ENCODE data around the gene PDGFC. TPM values are rescaled to one million over a fixed set of nuclear protein-coding genes. Genes with fewer than 3 reads are reported as not detected.

PDGFC gene
- total RNA-seq, 2 donors from 2014 or later, result 19.1 to 21.8 TPM

DNA sequence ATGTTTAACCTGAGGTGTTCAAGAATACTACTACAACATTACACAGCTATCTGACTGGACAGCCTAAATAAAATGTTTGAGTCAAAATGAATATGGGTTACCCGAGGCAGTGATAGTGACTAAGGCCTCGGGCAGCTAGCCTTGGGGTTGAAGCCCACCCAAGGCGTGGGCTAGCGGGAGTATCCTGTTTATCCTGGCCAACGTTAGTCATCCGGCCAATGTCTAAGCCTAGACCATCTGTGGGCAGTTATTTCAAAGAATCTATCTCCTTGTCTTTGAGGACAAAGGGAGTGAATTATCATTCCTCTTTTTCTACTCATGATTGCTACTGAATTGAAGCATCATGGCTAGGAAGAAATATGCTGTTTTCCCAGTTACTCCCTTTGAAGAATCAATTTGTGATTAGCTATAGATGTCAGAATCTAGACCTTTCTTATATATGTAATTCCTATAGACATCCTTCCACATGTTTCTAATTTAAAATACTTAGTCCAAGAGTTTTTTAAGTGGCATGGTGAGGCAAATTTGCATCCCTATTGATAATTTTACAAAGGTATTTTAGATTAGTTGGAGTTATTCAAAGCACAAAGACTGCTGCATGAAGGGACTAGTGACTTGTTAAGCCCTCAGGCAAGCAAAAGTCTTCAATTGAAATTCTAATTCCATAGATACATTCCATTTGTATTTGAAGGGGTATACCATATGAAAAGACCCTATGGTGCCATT is 6.0 kb upstream of the PDGFC start:
- DNase-seq, result no peak
- Histone ChIP-seq H3K27me3 (no peaks in the 10 kb centered on the region), H3K4me1 (peaks cover 11% of the 10 kb centered on the region), H3K9me3 (no peaks in the 10 kb centered on the region), H3K27ac (no peak overlapping the region), H3K4me3 (no peak overlapping the region), H3K36me3 (replicated peaks in 1 of 2; ENCODE audit: insufficient read depth in 1 of 2, low read depth in 2 of 2) (no peaks in the 10 kb centered on the region)
- no peak for ATAC-seq
- intact Hi-C loops (cut with DNase I), result loop anchor here (10.0 kb wide), 1 partner anchor 67 kb away; no protein-coding TSS in a partner anchor
- TF ChIP-seq POLR2A (IDR thresholded peaks at IDR 0.05), result no peak
- TF ChIP-seq, protein P1, sequence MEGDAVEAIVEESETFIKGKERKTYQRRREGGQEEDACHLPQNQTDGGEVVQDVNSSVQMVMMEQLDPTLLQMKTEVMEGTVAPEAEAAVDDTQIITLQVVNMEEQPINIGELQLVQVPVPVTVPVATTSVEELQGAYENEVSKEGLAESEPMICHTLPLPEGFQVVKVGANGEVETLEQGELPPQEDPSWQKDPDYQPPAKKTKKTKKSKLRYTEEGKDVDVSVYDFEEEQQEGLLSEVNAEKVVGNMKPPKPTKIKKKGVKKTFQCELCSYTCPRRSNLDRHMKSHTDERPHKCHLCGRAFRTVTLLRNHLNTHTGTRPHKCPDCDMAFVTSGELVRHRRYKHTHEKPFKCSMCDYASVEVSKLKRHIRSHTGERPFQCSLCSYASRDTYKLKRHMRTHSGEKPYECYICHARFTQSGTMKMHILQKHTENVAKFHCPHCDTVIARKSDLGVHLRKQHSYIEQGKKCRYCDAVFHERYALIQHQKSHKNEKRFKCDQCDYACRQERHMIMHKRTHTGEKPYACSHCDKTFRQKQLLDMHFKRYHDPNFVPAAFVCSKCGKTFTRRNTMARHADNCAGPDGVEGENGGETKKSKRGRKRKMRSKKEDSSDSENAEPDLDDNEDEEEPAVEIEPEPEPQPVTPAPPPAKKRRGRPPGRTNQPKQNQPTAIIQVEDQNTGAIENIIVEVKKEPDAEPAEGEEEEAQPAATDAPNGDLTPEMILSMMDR (IDR thresholded peaks at IDR 0.05), result no peak
- 71 to 76% methylated on average over 6 of the region's 6 CpGs for WGBS, 2 donors

DNA sequence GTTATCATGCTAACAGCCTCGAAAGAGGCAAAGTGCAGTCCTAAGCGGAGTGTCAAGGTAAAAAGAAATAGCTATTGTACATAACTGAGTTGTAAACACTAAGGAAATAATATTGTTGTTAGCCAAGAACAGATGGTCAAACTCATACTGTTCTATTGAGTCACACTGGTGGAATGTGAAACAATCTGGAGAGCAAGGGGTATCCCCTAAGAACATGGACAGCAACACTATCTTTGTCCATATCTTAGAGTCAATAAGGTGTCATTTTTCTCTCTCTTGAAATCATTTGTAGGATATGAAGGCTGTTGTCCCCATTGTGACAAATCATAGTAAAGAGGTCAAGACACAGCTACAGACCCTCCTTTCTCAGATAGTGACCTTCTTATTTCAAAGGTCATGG is 4.5 kb upstream of the PDGFC start:
- Histone ChIP-seq H3K36me3 (replicated peaks in 1 of 2; ENCODE audit: insufficient read depth in 1 of 2, low read depth in 2 of 2) (no peaks in the 10 kb centered on the region), H3K4me3 (no peak overlapping the region), H3K27ac (no peak overlapping the region), H3K4me1 (peaks cover 17% of the 10 kb centered on the region), H3K27me3 (no peaks in the 10 kb centered on the region), H3K9me3 (no peaks in the 10 kb centered on the region)
- TF ChIP-seq POLR2A (IDR thresholded peaks at IDR 0.05), result no peak
- TF ChIP-seq, protein P1 (IDR thresholded peaks at IDR 0.05), result no peak
- ATAC-seq (no peak), DNase-seq (no peak)
- intact Hi-C loops (cut with DNase I), result loop anchor here (10.0 kb wide), 1 partner anchor 69 kb away; no protein-coding TSS in a partner anchor
- 69 to 85% methylated on average over 2 of the region's 2 CpGs for whole genome bisulfite sequencing, 2 donors

DNA sequence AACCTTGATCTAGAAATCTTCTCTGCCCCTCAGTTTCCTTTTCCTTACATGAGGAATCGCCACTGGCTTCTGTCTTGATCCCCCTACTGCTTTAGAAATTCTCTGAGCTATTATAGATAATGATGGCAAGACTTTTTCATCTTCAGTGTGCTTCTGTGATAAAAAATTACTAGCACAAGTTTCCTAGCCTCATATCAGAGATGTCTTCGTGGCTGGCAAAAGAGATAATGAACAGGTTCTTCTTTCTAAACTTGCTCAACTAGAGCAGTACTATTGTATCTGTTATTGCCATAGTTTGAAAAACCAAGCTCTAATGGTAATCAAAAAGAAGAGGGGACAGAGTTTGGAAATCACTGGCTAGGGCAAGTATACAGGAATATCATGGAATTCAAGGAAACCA is 4.1 kb upstream of the PDGFC start:
- H3K9me3 ChIP-seq, result no peaks in the 10 kb centered on the region
- TF ChIP-seq, protein P1 (IDR thresholded peaks at IDR 0.05), result no peak
- no peak for TF ChIP-seq POLR2A (IDR thresholded peaks at IDR 0.05)
- DNase-seq (no peak), ATAC-seq (no peak)
- no peaks in the 10 kb centered on the region for H3K27me3 ChIP-seq
- 86 to 89% methylated on average over 2 of the region's 2 CpGs for WGBS, 2 donors
- H3K4me1 ChIP-seq, result peaks cover 17% of the 10 kb centered on the region
- no peak overlapping the region for H3K4me3 ChIP-seq
- intact Hi-C loops (cut with DNase I), result loop anchor here (10.0 kb wide), 1 partner anchor 69 kb away; no protein-coding TSS in a partner anchor
- no peaks in the 10 kb centered on the region for H3K36me3 ChIP-seq (replicated peaks in 1 of 2; ENCODE audit: insufficient read depth in 1 of 2, low read depth in 2 of 2)
- no peak overlapping the region for H3K27ac ChIP-seq

DNA sequence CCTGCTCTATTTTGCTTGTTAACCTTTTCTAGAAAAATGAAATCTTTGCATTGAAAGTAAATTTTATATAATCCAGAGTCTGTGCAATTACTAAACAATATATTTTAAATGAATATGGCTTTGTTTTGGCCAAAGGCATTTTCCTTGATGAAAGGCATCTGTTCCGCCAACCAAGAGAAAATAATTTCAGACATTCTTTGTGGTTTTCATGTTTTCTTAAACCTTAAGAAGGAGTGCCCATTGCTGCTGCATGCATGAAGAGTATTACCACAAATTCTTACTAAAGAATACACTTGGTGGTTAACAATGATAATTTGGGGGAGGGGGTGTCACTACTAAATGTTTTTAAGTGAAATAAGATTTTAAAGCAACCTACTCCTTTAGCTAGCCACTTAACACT is 2.7 kb upstream of the PDGFC start:
- DNase-seq, result no peak
- WGBS, 2 donors, result 92 to 93% methylated on average over 1 of the region's 1 CpG
- Histone ChIP-seq H3K4me3 (no peak overlapping the region), H3K27ac (no peak overlapping the region), H3K27me3 (no peaks in the 10 kb centered on the region), H3K9me3 (no peaks in the 10 kb centered on the region), H3K4me1 (peaks cover 24% of the 10 kb centered on the region), H3K36me3 (replicated peaks in 1 of 2; ENCODE audit: insufficient read depth in 1 of 2, low read depth in 2 of 2) (no peaks in the 10 kb centered on the region)
- ATAC-seq, result no peak
- TF ChIP-seq POLR2A (IDR thresholded peaks at IDR 0.05), result no peak
- TF ChIP-seq, protein P1 (IDR thresholded peaks at IDR 0.05), result no peak
- intact Hi-C loops (cut with DNase I), result loop anchor here (10.0 kb wide), 1 partner anchor 71 kb away; no protein-coding TSS in a partner anchor
